ENCODE results near the gene NF1. TPM values are rescaled to one million over a fixed set of nuclear protein-coding genes. Genes with fewer than 3 reads are reported as not detected.

NF1 gene
- total and polyA plus RNA-seq, 3 donors from 2014 or later = 60.6 to 99.0 (median 97.6) TPM

DNA sequence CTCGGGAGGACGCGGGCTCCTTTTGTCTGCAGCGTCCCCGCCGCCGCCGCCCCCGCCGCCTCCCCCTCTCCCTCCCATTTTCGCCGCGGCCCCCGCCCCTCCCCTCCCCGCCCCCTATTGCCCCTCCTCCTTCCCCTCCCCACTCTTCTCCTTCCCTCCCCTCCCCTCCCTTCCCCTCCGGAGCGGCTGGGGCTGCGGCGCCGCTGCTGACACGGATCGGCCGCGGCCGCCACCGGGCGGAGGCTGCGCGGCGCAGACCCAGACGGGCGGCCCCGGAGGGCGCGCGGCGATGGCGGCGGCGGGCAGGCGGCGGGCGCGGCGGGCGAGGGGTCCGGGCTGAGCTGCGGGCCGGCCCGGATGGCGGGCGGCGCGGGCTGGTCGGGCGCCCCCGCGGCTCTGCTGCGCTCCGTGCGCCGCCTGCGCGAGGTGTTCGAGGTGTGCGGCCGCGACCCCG is 296.7 kb downstream of the NF1 start, which contains the start of gene RAB11FIP4:
RAB11FIP4 (plus strand) TSS at position 180 of the 454 bp plus-strand sequence; CDS start at position 358, 178 bp downstream.
- H3K4me3 ChIP-seq = peak within 1 kb of the TSS; percentile 34 to 48
- no peaks in the 10 kb centered on the region for H3K27me3 ChIP-seq
- DNase-seq = peak; percentile 10
- no peaks in the 10 kb centered on the region for H3K36me3 ChIP-seq (ENCODE audit: low read depth, missing control alignments)
- TF ChIP-seq CTCF (IDR thresholded peaks at IDR 0.05) (no peak), POLR2A (IDR thresholded peaks at IDR 0.05) (no peak)
- H3K9me3 ChIP-seq = no peaks in the 10 kb centered on the region
- H3K27ac ChIP-seq = no peak within 1 kb of the TSS
- intact Hi-C loops (cut with DNase I; ENCODE audit: low total_unique reads) = no loop called here
- 0% methylated on average over 2 to 25 of the region's 69 CpGs for WGBS, 2 donors
- peaks cover 3% of the 10 kb centered on the region for H3K4me1 ChIP-seq

DNA sequence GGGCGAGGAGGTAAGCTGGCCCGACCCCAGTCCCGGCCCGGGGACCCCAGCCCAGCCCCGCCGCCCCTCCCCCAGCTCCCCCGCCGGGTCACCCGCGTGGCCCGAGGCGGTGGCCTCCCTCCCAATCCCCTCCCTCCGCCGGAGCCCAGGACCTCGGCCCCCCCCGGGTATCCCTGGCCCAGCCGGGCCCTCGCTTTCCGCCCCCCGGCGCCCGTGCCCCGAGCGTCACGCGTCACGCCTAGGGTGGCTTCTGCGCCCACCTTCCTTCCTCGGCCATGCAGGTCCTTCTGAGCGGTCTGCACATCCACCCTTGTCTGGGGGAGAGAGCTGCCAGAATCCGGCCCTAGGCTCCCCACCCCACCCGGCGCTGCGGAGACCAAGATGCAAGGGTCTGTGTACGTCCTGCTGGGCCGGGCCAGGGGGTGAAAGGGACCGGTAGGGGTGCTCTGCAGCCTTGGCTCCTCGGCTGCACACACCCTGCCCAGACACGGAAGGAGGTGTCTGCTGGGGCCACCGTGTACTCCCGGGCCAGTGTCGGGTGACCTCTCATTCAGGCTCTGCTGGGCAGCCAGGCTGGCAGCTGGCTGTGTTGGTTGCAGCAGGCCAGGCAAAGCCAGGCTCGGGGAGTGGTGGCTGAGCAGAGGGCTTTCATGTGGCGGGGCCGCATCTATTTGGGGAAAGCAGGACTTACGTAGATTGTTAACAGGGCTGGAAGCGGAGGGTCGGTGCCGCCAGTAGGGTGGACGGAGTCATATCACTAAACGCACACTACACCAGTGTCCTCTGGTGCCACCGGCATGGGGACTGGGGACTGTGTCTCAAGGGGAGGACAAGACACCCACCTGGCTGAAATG is 297.5 kb downstream of the NF1 start:
- Histone ChIP-seq H3K27ac (no peak overlapping the region), H3K9me3 (no peaks in the 10 kb centered on the region), H3K4me3 (peak overlapping the region; percentile 26 to 48), H3K36me3 (ENCODE audit: low read depth, missing control alignments) (no peaks in the 10 kb centered on the region), H3K4me1 (peaks cover 3% of the 10 kb centered on the region), H3K27me3 (no peaks in the 10 kb centered on the region)
- TF ChIP-seq POLR2A (IDR thresholded peaks at IDR 0.05) (no peak), CTCF (IDR thresholded peaks at IDR 0.05) (no peak)
- intact Hi-C loops (cut with DNase I; ENCODE audit: low total_unique reads) = no loop called here
- DNase-seq = peak; percentile 11
- WGBS, 2 donors = 21 to 63% methylated on average over 9 to 41 of the region's 52 CpGs

GRCh38 chr17:31392856-31393748 is 298.3 kb downstream of the NF1 start:
- Histone ChIP-seq H3K4me1 (peaks cover 3% of the 10 kb centered on the region), H3K27me3 (no peaks in the 10 kb centered on the region), H3K36me3 (ENCODE audit: low read depth, missing control alignments) (no peaks in the 10 kb centered on the region), H3K4me3 (no peak overlapping the region), H3K27ac (no peak overlapping the region), H3K9me3 (no peaks in the 10 kb centered on the region)
- TF ChIP-seq CTCF (IDR thresholded peaks at IDR 0.05) (no peak), POLR2A (IDR thresholded peaks at IDR 0.05) (no peak)
- WGBS, 2 donors = 57 to 82% methylated on average over 8 to 15 of the region's 17 CpGs
- peak; percentile 9 for DNase-seq
- intact Hi-C loops (cut with DNase I; ENCODE audit: low total_unique reads) = no loop called here

DNA sequence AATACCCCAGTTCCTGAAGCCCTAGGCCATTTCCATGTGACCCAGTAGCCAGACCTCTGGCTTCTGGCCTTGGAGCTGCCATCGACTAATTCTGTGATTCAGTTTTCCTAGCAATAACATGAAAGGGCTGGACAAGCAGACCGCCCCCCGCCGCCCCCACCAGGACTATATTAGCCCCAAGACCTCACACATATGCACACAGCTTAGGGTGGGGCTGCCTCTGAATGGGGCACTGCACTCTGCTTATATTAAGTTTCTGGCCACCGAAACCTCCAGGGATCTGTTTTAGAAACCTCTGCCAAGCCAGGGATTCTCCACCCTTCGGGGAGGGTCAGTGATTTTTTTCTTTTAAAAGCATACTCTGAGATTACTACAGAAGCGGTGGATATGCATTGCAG is 299.0 kb downstream of the NF1 start:
- intact Hi-C loops (cut with DNase I; ENCODE audit: low total_unique reads) = no loop called here
- 84 to 94% methylated on average over 7 of the region's 7 CpGs for WGBS, 2 donors
- H3K27me3 ChIP-seq = no peaks in the 10 kb centered on the region

More for the DNA sequence above, 299.0 kb downstream of the NF1 start:
- no peak for TF ChIP-seq CTCF (IDR thresholded peaks at IDR 0.05)
- no peak for TF ChIP-seq POLR2A (IDR thresholded peaks at IDR 0.05)
- no peaks in the 10 kb centered on the region for H3K36me3 ChIP-seq (ENCODE audit: low read depth, missing control alignments)
- no peak overlapping the region for H3K27ac ChIP-seq
- H3K4me3 ChIP-seq = no peak overlapping the region
- DNase-seq = peak; percentile 8
- peaks cover 3% of the 10 kb centered on the region for H3K4me1 ChIP-seq
- no peaks in the 10 kb centered on the region for H3K9me3 ChIP-seq

All from testis (tissue), 3 donors.